Subcutaneous abdominal adipose tissue (tissue), 5 donors: ENCODE measurements around the gene CYB5R2.

Experiments used
- H3K27ac ChIP-seq: one replicate; pipeline ENCODE4 v1.7.0; 2013; ENCODE audit warnings: low read depth, mild to moderate bottlenecking, inconsistent platforms, low read length, moderate library complexity
- H3K27me3 ChIP-seq, 5 donors: one replicate each; pipeline ENCODE4 v1.7.0; 2013; ENCODE audit warnings: low read length in 5 of 5, inconsistent platforms in 1 of 5; ENCODE audit not compliant: control insufficient read depth in 5 of 5, insufficient read depth in 4 of 5
- H3K36me3 ChIP-seq, 5 donors: one replicate each; pipeline ENCODE4 v1.7.0; 2013; ENCODE audit warnings: low read length in 5 of 5; ENCODE audit not compliant: control insufficient read depth in 5 of 5, insufficient read depth in 5 of 5
- H3K4me1 ChIP-seq, 5 donors: one replicate each; pipeline ENCODE4 v1.7.0; 2013; ENCODE audit warnings: low read length in 5 of 5, mild to moderate bottlenecking in 3 of 5, moderate library complexity in 1 of 5; ENCODE audit not compliant: control insufficient read depth in 5 of 5, insufficient read depth in 5 of 5
- H3K4me3 ChIP-seq, 5 donors: one replicate each; pipeline ENCODE4 v1.7.0; 2013; ENCODE audit warnings: low read length in 5 of 5, low read depth in 1 of 5
- H3K9ac ChIP-seq, 5 donors: one replicate each; pipeline ENCODE4 v1.7.0; 2013; ENCODE audit warnings: low read length in 5 of 5, mild to moderate bottlenecking in 4 of 5, moderate library complexity in 3 of 5
- H3K9me3 ChIP-seq, 5 donors: one replicate each; pipeline ENCODE4 v1.7.0; 2013; ENCODE audit warnings: low read length in 5 of 5; ENCODE audit not compliant: control insufficient read depth in 5 of 5
- donor health status: healthy.
- donor health status: healthy.
- donor health status: healthy.
- donor health status: healthy.
- donor health status: healthy.

The CYB5R2 gene

DNA sequence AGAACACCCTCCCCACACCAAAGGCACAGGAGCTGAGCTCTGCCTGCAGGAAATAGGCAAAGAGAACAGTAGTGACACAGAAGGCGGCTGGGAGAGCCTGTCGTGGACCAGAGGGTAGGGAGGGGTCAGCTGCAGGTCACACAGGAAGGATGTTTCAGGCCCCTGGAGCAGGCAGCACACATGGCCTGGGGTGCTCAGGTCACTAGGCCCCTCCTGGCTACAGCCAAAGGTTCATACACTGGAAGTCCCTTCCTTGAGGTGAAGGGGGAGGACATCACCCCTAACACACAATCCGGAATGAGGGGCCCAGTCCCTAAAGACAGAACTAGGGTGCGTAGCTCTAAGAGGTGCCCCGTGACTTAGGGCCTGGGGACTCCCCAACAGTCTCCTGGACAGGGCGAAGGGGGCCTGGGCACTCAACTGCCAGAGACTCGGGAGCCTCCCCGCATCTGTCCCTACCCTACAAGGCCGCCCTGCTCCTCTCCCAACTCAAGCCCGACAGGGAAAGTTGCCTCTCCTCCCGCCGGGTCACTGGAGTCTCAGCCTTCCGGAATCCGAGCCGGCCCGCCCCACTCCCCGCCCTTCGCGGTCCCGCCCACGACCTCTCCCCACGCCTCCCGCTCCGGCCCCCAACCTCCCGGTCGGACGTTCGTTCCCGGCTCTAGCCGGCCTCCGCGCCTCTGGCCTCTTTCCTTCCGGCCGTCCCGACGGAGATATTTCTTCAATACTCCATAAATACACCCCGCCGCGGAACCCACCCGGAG lies at the start of gene CYB5R2:
CYB5R2 (minus strand) TSS at position 541 of the 764 bp plus-strand sequence. CDS start 675 bp downstream, outside the sequence.
- H3K9me3 ChIP-seq: no peaks in the 10 kb centered on the region
- H3K27ac ChIP-seq: no peak within 1 kb of the TSS
- H3K36me3 ChIP-seq: no peaks in the 10 kb centered on the region
- H3K27me3 ChIP-seq: peaks cover 0 to 15% (median 4%) of the 10 kb centered on the region in 5 donors
- H3K4me3 ChIP-seq: peak within 1 kb of the TSS; percentile 58 to 70 (median 62)
- peaks cover 3 to 27% (median 23%) of the 10 kb centered on the region in 5 donors for H3K4me1 ChIP-seq
- H3K9ac ChIP-seq: peak within 1 kb of the TSS in 3 of 5 donors; percentile 43 to 65 (median 64)

DNA sequence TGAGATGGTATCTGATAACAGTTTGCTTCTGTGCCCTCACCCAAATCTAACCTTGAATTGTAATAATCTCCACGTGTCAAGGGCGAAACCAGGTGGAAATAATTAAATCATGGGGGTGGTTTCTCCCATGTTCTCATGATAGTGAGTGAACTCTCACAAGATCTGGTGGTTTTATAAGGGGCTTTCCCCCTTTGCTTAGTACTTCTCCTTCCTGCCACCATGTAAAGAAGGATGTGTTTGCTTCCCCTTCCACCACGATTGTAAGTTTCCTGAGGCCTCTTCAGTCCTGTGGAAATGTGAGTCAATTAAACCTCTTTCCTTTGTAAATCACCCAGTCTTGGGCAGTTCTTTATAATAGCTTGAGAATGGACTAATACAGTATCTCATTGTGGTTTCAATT lies 41.5 kb upstream of the CYB5R2 start:
- Histone ChIP-seq H3K27me3 (no peaks in the 10 kb centered on the region), H3K27ac (no peak overlapping the region), H3K9me3 (no peaks in the 10 kb centered on the region), H3K36me3 (no peaks in the 10 kb centered on the region), H3K4me1 (no peaks in the 10 kb centered on the region), H3K9ac (no peak overlapping the region), H3K4me3 (no peak overlapping the region)

DNA sequence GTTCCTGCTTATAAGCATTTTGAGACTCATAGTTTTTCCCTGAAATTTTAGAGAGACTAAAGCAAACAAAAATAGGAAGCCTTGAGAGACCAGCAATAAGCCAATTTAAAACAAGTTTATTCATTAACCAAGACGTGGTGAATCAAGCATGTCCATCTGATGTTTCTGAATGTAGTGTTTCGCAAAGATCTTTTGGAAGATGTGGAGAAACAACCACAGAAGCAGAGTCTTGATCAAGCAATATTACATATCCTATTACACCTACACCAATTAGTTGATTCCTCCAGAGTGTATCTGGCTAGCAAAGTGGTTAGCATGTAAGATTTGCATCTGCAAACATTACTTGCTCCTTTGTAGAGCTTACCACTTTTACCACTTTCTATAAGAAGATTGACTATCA lies 33.1 kb upstream of the CYB5R2 start, which contains the start of gene OVCH2:
OVCH2 (minus strand) TSS at position 101 of the 400 bp plus-strand sequence; CDS start at position 18, 83 bp downstream.
- Histone ChIP-seq H3K4me3 (no peak within 1 kb of the TSS), H3K36me3 (no peaks in the 10 kb centered on the region), H3K9me3 (no peaks in the 10 kb centered on the region), H3K9ac (no peak within 1 kb of the TSS), H3K4me1 (no peaks in the 10 kb centered on the region), H3K27me3 (peaks cover 0 to 7% (median 3%) of the 10 kb centered on the region in 5 donors), H3K27ac (no peak within 1 kb of the TSS)

DNA sequence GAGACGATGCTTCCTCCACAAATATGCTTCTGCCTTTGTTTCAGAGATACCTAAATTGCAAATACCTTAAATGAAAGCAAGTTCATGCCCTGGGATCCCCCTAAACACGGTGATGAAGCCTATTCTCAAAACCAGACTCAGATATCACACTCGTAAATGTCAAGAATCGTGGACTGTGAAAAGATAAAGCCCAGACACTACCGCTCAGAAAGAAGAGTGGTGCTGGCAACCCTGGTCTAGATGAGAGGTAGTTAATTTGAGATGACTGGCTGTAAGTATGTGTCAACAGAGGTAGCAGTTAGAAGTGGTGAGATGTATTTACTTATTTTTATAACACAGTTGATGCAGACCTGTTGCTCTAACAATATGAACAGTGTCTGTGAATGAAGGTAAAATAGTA lies 30.4 kb upstream of the CYB5R2 start:
- Histone ChIP-seq H3K27me3 (peaks cover 0 to 7% (median 3%) of the 10 kb centered on the region in 5 donors), H3K4me1 (no peaks in the 10 kb centered on the region), H3K9me3 (no peaks in the 10 kb centered on the region), H3K36me3 (no peaks in the 10 kb centered on the region), H3K4me3 (no peak overlapping the region), H3K9ac (no peak overlapping the region), H3K27ac (no peak overlapping the region)

DNA sequence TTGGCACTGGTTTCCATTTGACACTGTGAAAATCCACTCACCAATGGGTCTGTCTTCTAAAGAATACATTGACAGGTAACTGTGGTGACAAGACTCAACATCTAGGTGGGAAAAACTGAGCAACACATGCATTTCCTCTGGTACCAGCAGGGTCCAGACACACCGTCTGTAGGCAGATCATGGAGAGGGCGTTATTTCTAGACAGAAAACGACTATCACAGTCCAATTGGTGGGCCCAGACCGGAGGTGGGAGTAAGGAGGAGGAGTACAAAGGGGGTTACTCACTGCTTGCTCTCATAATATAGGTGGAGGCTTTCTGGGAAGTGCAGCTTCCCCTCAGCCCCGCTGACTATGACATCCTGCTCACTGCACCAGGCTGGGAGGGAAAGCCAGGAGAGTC lies 23.1 kb upstream of the CYB5R2 start:
- Histone ChIP-seq H3K4me1 (peaks cover 0 to 4% (median 0%) of the 10 kb centered on the region in 5 donors), H3K27me3 (peaks cover 0 to 15% (median 3%) of the 10 kb centered on the region in 5 donors), H3K36me3 (no peaks in the 10 kb centered on the region), H3K4me3 (no peak overlapping the region), H3K9ac (no peak overlapping the region), H3K9me3 (no peaks in the 10 kb centered on the region), H3K27ac (no peak overlapping the region)

DNA sequence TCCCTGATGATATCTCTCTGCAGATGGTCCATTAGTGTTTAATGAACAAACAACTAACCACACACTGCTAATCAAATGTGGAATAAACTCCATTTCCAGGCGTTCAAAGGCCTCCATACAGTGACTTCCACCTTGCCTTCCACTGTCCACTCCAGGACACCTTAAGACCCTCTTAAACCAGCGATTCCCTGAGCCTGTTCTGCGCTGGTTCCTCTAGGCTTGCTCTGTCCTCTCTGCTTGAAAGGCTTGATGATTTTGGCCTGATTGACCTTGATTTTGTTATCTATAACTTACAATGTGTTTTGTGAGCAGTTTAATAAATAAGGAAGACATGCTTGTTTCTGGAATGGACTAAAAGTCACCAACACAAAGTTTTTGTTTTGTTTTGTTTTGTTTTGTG lies 20.9 kb upstream of the CYB5R2 start:
- Histone ChIP-seq H3K36me3 (no peaks in the 10 kb centered on the region), H3K4me3 (no peak overlapping the region), H3K9ac (no peak overlapping the region), H3K9me3 (no peaks in the 10 kb centered on the region), H3K4me1 (peaks cover 0 to 4% (median 0%) of the 10 kb centered on the region in 5 donors), H3K27me3 (peaks cover 0 to 15% (median 4%) of the 10 kb centered on the region in 5 donors), H3K27ac (no peak overlapping the region)

DNA sequence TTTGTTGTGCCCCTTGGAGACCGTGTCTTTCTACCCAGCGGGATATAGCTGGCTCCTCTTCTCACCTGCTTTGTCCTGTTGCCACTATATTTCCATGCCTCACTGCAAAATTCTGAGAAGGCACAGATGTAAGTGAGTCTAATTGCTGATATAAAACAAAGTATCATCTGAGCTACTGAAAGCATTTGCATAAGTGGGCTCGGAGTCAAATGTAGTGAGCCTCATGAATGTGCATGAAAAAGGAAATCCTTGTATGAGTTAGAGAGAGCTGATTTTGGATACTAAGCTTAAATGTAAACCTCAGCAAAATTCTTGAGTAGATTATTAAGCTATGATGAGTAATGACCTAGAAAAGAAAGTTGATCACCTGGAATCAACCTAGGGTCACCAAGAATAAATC lies 19.1 kb upstream of the CYB5R2 start:
- no peaks in the 10 kb centered on the region for H3K9me3 ChIP-seq
- peaks cover 0 to 15% (median 4%) of the 10 kb centered on the region in 5 donors for H3K27me3 ChIP-seq
- H3K27ac ChIP-seq: no peak overlapping the region
- no peak overlapping the region for H3K4me3 ChIP-seq
- H3K36me3 ChIP-seq: no peaks in the 10 kb centered on the region
- no peak overlapping the region for H3K9ac ChIP-seq
- peaks cover 0 to 4% (median 0%) of the 10 kb centered on the region in 5 donors for H3K4me1 ChIP-seq

DNA sequence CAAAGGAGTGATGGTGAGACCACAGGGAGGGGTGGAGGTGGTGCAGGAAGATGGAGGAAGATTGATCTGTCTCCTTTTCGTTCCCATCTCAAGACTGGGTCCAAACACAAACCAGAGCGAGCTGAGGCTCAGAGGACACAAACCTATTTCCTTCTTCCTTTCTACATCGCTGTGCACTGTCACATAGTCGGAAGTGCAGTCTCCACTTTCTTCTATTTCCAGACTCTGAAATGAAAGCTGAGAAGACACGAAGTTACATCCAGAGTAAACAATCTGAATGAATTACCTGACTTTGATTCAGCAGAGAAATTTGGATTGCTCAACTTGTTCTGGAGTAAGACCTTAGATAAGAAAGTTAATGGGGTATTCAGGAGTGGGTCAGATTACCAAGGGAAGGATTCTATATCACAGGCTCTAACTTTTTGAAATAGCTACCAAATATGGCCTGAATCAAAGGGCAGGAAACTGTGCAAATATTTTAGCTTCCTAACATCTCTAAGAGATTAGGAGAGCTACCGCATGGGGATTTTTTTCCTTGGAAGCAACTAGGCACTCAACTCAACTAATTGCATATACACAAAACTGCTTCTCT lies 18.6 kb upstream of the CYB5R2 start:
- Histone ChIP-seq H3K27ac (no peak overlapping the region), H3K4me3 (no peak overlapping the region), H3K9me3 (no peaks in the 10 kb centered on the region), H3K27me3 (peaks cover 0 to 15% (median 4%) of the 10 kb centered on the region in 5 donors), H3K36me3 (no peaks in the 10 kb centered on the region), H3K4me1 (peaks cover 0 to 4% (median 0%) of the 10 kb centered on the region in 5 donors), H3K9ac (no peak overlapping the region)

DNA sequence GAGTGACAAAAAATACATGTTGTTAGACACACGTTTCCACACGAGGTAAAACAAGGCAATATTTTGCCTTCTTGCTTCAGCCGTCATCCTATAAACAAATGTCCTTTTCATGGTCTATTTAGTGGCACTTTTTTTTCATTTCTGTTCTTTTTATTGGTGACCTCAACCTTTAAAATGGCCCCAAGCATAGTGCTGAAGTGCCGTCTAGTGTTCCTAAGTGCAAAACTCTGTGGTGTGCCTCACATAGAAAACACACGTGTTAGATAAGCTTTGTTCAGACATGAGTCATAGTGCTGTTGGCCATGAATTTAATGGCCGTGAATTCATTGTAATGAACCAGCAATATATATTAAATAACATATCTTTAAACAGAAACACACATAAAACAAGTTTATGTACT lies 17.3 kb upstream of the CYB5R2 start:
- Histone ChIP-seq H3K36me3 (no peaks in the 10 kb centered on the region), H3K4me3 (no peak overlapping the region), H3K4me1 (peaks cover 0 to 4% (median 0%) of the 10 kb centered on the region in 5 donors), H3K9me3 (no peaks in the 10 kb centered on the region), H3K27me3 (peaks cover 0 to 15% (median 4%) of the 10 kb centered on the region in 5 donors), H3K27ac (no peak overlapping the region), H3K9ac (no peak overlapping the region)

DNA sequence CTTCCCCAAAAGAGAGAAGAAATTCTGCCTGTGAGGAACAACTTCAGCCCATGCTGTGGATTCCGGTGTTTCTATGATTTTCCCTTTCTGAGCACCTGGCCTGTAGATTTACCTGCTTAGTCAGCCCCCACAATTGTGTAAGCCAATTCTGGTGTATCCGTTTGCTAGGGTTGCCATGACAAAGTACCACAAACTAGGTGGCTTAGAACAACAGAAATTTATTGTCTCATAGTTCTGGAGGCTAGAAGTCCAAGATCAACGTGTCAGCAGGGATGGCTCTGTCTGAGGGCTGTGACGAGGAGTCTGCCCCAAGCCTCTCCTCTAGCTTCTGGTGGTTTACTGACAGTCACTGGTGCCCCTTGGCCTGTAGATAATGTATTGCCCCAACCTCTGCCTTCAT lies 15.9 kb upstream of the CYB5R2 start:
- no peaks in the 10 kb centered on the region for H3K9me3 ChIP-seq
- H3K27me3 ChIP-seq: peaks cover 0 to 15% (median 4%) of the 10 kb centered on the region in 5 donors
- H3K4me3 ChIP-seq: no peak overlapping the region
- no peak overlapping the region for H3K9ac ChIP-seq
- H3K27ac ChIP-seq: no peak overlapping the region
- no peaks in the 10 kb centered on the region for H3K36me3 ChIP-seq
- peaks cover 0 to 2% (median 0%) of the 10 kb centered on the region in 5 donors for H3K4me1 ChIP-seq
